ENCODE measurements around the gene TRIM7.

- TF ChIP-seq CTCF (conservative IDR thresholded peaks at IDR 0.05 in 1 of 2, IDR thresholded peaks at IDR 0.05 in 1 of 2; ENCODE audit: low read depth in 1 of 2, low read length in 2 of 2) = no peak
- TF ChIP-seq EZH2 (IDR thresholded peaks at IDR 0.05; ENCODE audit: low read length, missing control alignments) = no peak
Observed at GRCh38 chr5:181243018-181243563, 38.1 kb upstream of the TRIM7 start.

All from fibroblast of lung (primary cell).